CD14-positive monocyte (primary cell): ENCODE results near the gene DAB2IP. TPM values are rescaled to one million over a fixed set of nuclear protein-coding genes. Genes with fewer than 3 reads are reported as not detected.

Experiments used
- DNase-seq, 3 donors: peaks; one replicate each; pipeline ENCODE4 v3.0.0-alpha.2; 2011 to 2022
- H2AFZ ChIP-seq: 2 replicates; pipeline ENCODE4 v1.6.0; 2012; ENCODE audit warnings: mild to moderate bottlenecking, low read depth, low read length, inconsistent platforms; ENCODE audit not compliant: insufficient read depth, poor library complexity, severe bottlenecking
- H3K27ac ChIP-seq, 2 donors: 1 replicate in 1 of 2; 2 replicates in 1 of 2; pipeline ENCODE4 v1.5.1; 2012 to 2013; ENCODE audit warnings: low read length in 2 of 2, control low read depth in 1 of 2, inconsistent platforms in 1 of 2, low read depth in 1 of 2, mild to moderate bottlenecking in 1 of 2
- H3K27me3 ChIP-seq, 2 donors: one replicate each; pipeline versions ENCODE4 v1.6.0 to v1.6.1; 2011 to 2013; ENCODE audit warnings: low read length in 2 of 2; ENCODE audit not compliant: control insufficient read depth in 2 of 2, insufficient read depth in 2 of 2
- H3K36me3 ChIP-seq, 2 donors: replicated peaks in 1 of 2; 1 replicate in 1 of 2; 2 replicates in 1 of 2; pipeline versions ENCODE4 v1.5.1 to v1.6.1; 2012 to 2013; ENCODE audit warnings: low read length in 2 of 2, control low read depth in 1 of 2, inconsistent platforms in 1 of 2, mild to moderate bottlenecking in 1 of 2; ENCODE audit not compliant: insufficient read depth in 2 of 2, control insufficient read depth in 1 of 2
- H3K4me1 ChIP-seq, 2 donors: 1 replicate in 1 of 2; 2 replicates in 1 of 2; pipeline versions ENCODE4 v1.5.1 to v1.6.1; 2012 to 2013; ENCODE audit warnings: low read length in 2 of 2, control low read depth in 1 of 2, inconsistent platforms in 1 of 2, mild to moderate bottlenecking in 1 of 2, moderate library complexity in 1 of 2; ENCODE audit not compliant: insufficient read depth in 2 of 2, control insufficient read depth in 1 of 2
- H3K4me2 ChIP-seq: replicated peaks from 2 replicates; pipeline ENCODE3; 2012; ENCODE audit warnings: low read length, moderate library complexity, mild to moderate bottlenecking; ENCODE audit not compliant: poor library complexity, severe bottlenecking; ENCODE audit errors: extremely low read depth
- H3K4me3 ChIP-seq, 3 experiments: fragments of 200-600 bp in 1 of 3; sonication (generic) in 1 of 3; replicated peaks in 1 of 3; 1 replicate in 2 of 3; 2 replicates in 1 of 3; pipeline ENCODE4 v1.5.1; 2011 to 2013; ENCODE audit warnings: low read length in 3 of 3, mild to moderate bottlenecking in 3 of 3, control low read depth in 2 of 3, low read depth in 2 of 3, inconsistent platforms in 1 of 3, moderate library complexity in 1 of 3
- H3K79me2 ChIP-seq: 2 replicates; pipeline ENCODE4 v1.6.0; 2012; ENCODE audit warnings: mild to moderate bottlenecking, control low read depth, inconsistent platforms, low read length, moderate library complexity; ENCODE audit not compliant: insufficient read depth
- H3K9ac ChIP-seq: 2 replicates; pipeline ENCODE4 v1.6.0; 2017; ENCODE audit warnings: low read length, mild to moderate bottlenecking; ENCODE audit not compliant: insufficient read depth, poor library complexity, severe bottlenecking
- H3K9me3 ChIP-seq, 2 donors: replicated peaks in 1 of 2; 1 replicate in 1 of 2; 2 replicates in 1 of 2; pipeline versions ENCODE4 v1.5.1 to v1.6.1; 2012 to 2013; ENCODE audit warnings: low read length in 2 of 2, control low read depth in 1 of 2; ENCODE audit not compliant: control insufficient read depth in 1 of 2, insufficient read depth in 1 of 2
- H4K20me1 ChIP-seq: 2 replicates; pipeline ENCODE4 v1.6.0; 2012; ENCODE audit warnings: mild to moderate bottlenecking, low read length, control low read depth, moderate library complexity; ENCODE audit not compliant: insufficient read depth
- H3K27ac Mint-ChIP-seq, 7 donors: one replicate each; pipeline ENCODE4 v1.8.0; 2020; ENCODE audit warnings: mild to moderate bottlenecking in 7 of 7, mixed read lengths in 7 of 7, moderate library complexity in 6 of 7, inconsistent platforms in 2 of 7
- H3K27me3 Mint-ChIP-seq, 3 donors: one replicate each; pipeline ENCODE4 v1.8.0; 2021 to 2022; ENCODE audit warnings: low read depth in 3 of 3, mild to moderate bottlenecking in 3 of 3, mixed read lengths in 3 of 3, moderate library complexity in 3 of 3, inconsistent platforms in 1 of 3
- H3K36me3 Mint-ChIP-seq, 2 donors: one replicate each; pipeline ENCODE4 v1.8.0; 2020; ENCODE audit warnings: mixed read lengths in 2 of 2, inconsistent platforms in 1 of 2, mild to moderate bottlenecking in 1 of 2
- H3K4me1 Mint-ChIP-seq: one replicate; pipeline ENCODE4 v1.8.0; 2020; ENCODE audit warnings: mild to moderate bottlenecking, mixed read lengths
- H3K4me3 Mint-ChIP-seq, 2 donors: one replicate each; pipeline ENCODE4 v1.8.0; 2020; ENCODE audit warnings: mild to moderate bottlenecking in 2 of 2, mixed read lengths in 2 of 2, moderate library complexity in 1 of 2
- H3K9me3 Mint-ChIP-seq, 7 donors: one replicate each; pipeline ENCODE4 v1.8.0; 2020 to 2022; ENCODE audit warnings: mixed read lengths in 7 of 7, mild to moderate bottlenecking in 6 of 7, moderate library complexity in 6 of 7, inconsistent platforms in 2 of 7
- CTCF ChIP-seq: fragments of 200-600 bp; IDR thresholded peaks from one replicate; pipeline ENCODE4 v1.8.0; 2022; ENCODE audit warnings: antibody characterized with exemption, mild to moderate bottlenecking
- WGBS: methylation state at CpG from one replicate; pipeline ENCODE4 v1.1.5; 2013; ENCODE audit warnings: missing lambda C conversion rate; ENCODE audit not compliant: insufficient coverage; 5-methylcytosine and 5-hydroxymethylcytosine counted together
- intact Hi-C, 2 donors: fragments of 100-400 bp; cut with micrococcal nuclease; formaldehyde crosslinking; loops; one replicate each; pipeline versions ENCODE4 v1.15.0 to v1.15.1; 2023
- polyA plus RNA-seq, 3 donors: library from polyadenylated mRNA; depleted of rRNA in 1 of 3; unstranded in 2 of 3; stranded (reverse) in 1 of 3; fragments of 300-500 nt in 2 of 3; fragments of >200 nt in 1 of 3; fragmentation: Illumina TruSeq in 2 of 3; gene quantifications; 1 replicate in 2 of 3; 2 replicates in 1 of 3; pipeline ENCODE4 v1.2.3, GENCODE V29; 2012 to 2021

Gene DAB2IP
- polyA plus RNA-seq, 3 donors = 0.13 TPM; not detected in 2

DNA sequence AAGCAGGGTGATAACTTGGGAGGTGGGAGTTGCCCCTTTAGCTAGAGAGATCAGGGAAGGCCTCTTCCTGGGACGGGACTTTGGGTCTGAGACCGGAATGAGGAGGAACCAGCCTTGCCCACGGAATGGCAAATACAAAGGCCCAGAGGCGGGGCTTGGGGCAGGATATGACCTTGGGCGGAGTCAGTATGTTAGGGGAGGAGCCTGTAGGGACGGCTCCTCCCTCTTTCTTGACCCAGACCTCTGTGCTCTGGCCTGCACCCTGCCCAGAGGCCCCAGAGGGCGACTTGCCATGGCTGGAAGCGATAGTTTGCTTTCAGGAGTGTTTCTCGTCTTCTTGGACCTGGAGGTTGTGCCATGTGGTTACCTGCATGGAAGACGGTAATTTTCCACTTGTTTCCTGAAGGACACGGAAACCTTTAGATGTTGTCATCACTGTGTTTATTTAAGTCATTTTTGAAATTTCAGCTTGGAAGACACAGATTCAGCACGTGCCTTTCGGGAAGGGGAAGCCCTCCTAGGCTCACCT lies 85.6 kb downstream of the DAB2IP start:
- Histone ChIP-seq H3K4me2 (peak overlapping the region; percentile 74), H4K20me1 (no peaks in the 10 kb centered on the region), H3K9ac (no peak overlapping the region), H3K9me3 (no peaks in the 10 kb centered on the region), H3K36me3 (no peaks in the 10 kb centered on the region), H2AFZ (peak overlapping the region; percentile 77), H3K4me3 (peak overlapping the region; percentile 31 to 71 (median 38)), H3K27ac (no peak overlapping the region), H3K79me2 (no peaks in the 10 kb centered on the region), H3K4me1 (peaks cover 3 to 6% of the 10 kb centered on the region in 2 donors), H3K27me3 (peaks cover 13 to 29% of the 10 kb centered on the region in 2 donors)
- H3K27ac Mint-ChIP-seq = peak overlapping the region in 1 of 7 donors; percentile 11
- peaks cover 9% of the 10 kb centered on the region for H3K4me1 Mint-ChIP-seq
- WGBS = 75% methylated on average over 11 of the region's 13 CpGs
- H3K9me3 Mint-ChIP-seq = peaks cover 0 to 11% (median 0%) of the 10 kb centered on the region in 7 donors
- intact Hi-C loops = no loop called here
- peak overlapping the region; percentile 77 to 95 for H3K4me3 Mint-ChIP-seq
- H3K27me3 Mint-ChIP-seq = peaks cover 38 to 60% (median 53%) of the 10 kb centered on the region in 3 donors
- TF ChIP-seq CTCF = no peak
- peak in 2 of 3 donors; percentile 10 to 21 for DNase-seq
- H3K36me3 Mint-ChIP-seq = no peaks in the 10 kb centered on the region

GRCh38 chr9:121737481-121737931 lies 86.1 kb downstream of the DAB2IP start:
- peaks cover 9% of the 10 kb centered on the region for H3K4me1 Mint-ChIP-seq

More at GRCh38 chr9:121737481-121737931, 86.1 kb downstream of the DAB2IP start:
- peaks cover 38 to 56% (median 51%) of the 10 kb centered on the region in 3 donors for H3K27me3 Mint-ChIP-seq
- no peaks in the 10 kb centered on the region for H3K36me3 Mint-ChIP-seq
- H3K9ac ChIP-seq = no peak overlapping the region
- H3K79me2 ChIP-seq = no peaks in the 10 kb centered on the region
- no peak overlapping the region for H3K27ac Mint-ChIP-seq
- H3K4me3 Mint-ChIP-seq = peak overlapping the region in 1 of 2 donors; percentile 55
- no peaks in the 10 kb centered on the region for H3K36me3 ChIP-seq
- no peaks in the 10 kb centered on the region for H3K9me3 ChIP-seq
- H3K4me2 ChIP-seq = no peak overlapping the region
- H3K9me3 Mint-ChIP-seq = peaks cover 0 to 11% (median 0%) of the 10 kb centered on the region in 7 donors
- DNase-seq = no peak
- H3K27ac ChIP-seq = no peak overlapping the region
- H3K27me3 ChIP-seq = peaks cover 13 to 29% of the 10 kb centered on the region in 2 donors
- intact Hi-C loops = no loop called here
- no peak overlapping the region for H3K4me3 ChIP-seq
- no peak for TF ChIP-seq CTCF
- no peak overlapping the region for H2AFZ ChIP-seq
- WGBS = 98% methylated on average over 9 of the region's 9 CpGs
- no peaks in the 10 kb centered on the region for H4K20me1 ChIP-seq
- peaks cover 3 to 6% of the 10 kb centered on the region in 2 donors for H3K4me1 ChIP-seq
